HT-29 (cell line): ENCODE results near the gene ZSCAN23. TPM values are rescaled to one million over a fixed set of nuclear protein-coding genes. Genes with fewer than 3 reads are reported as not detected.
A peak's percentile ranks its signal among the peaks of the same experiment; 100 is the strongest.
"Not testable (repeated sequence)": the region's sequence is repeated elsewhere in the genome, so short reads cannot be mapped to it uniquely, and the experiment has no call there.

Experiments used
- DNase-seq: peaks from one replicate; pipeline ENCODE4 v3.0.0-alpha.2; 2015; ENCODE audit warnings: low spot score
- total RNA-seq: library from RNA; depleted of rRNA; stranded (reverse); fragments of >200 nt; shearing (Covaris generic); gene quantifications from 2 replicates; pipeline ENCODE4 v1.2.3, GENCODE V29; 2014; rRNA removed

ZSCAN23 gene
- total RNA-seq: 0.64 and 1.1 TPM in 2 replicates

- peak; percentile 56 for DNase-seq
These were observed at the start of gene ZSCAN23 for GRCh38 chr6:28443112-28443773. Gene ZSCAN23, minus strand, starts transcription at chr6:28443491. Its CDS starts 7,225 bp downstream, at chr6:28436266.

DNA sequence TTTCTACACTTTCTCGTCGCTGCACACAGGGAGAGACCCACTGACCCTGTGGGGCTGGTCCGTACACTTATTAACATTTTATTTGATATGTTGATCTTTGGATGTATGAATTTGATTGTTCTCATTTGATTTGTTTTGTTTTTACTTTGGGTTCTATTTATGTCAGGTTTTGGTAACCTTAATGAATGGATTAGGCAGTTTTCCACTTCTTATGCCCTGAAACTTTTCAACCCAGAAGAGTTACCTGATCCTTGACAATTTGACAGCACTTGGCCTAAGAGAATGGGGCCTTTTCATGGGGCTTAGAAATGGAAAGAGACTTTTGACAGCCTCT lies 48.7 kb upstream of the ZSCAN23 start:
- no peak for DNase-seq

DNA sequence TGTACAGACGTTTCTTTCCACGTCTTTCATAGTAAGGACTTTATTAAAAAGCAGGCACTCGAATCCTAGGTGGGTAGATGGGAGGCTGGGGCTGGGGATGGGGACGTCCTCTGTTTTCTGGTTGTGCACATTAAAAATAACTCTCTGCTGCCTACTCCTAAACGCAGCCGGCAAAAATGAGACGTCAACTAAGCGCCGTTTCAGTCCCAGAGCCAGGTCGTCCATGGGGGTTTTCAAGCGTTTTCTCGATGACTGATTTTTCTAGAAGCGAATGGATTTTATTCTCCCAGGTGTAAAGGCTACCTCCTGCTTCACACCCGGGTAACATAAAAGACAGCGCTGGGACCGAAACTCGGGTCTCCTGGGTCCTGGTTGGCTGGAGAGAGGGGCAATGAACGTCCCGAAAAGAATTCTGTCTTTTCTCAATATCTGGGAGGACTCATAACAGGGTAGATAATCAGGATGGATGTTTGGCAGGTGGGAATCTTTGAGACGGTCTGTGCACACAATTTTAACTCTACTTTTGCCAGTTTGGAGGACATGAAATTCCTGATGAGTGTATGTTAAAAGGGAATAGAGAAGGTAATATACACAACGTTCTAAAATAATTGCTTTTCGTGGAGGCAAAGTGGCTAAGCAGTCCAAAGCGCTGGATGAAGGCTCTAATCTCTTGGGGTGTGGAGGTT lies 47.1 kb upstream of the ZSCAN23 start:
- DNase-seq: no peak

DNA sequence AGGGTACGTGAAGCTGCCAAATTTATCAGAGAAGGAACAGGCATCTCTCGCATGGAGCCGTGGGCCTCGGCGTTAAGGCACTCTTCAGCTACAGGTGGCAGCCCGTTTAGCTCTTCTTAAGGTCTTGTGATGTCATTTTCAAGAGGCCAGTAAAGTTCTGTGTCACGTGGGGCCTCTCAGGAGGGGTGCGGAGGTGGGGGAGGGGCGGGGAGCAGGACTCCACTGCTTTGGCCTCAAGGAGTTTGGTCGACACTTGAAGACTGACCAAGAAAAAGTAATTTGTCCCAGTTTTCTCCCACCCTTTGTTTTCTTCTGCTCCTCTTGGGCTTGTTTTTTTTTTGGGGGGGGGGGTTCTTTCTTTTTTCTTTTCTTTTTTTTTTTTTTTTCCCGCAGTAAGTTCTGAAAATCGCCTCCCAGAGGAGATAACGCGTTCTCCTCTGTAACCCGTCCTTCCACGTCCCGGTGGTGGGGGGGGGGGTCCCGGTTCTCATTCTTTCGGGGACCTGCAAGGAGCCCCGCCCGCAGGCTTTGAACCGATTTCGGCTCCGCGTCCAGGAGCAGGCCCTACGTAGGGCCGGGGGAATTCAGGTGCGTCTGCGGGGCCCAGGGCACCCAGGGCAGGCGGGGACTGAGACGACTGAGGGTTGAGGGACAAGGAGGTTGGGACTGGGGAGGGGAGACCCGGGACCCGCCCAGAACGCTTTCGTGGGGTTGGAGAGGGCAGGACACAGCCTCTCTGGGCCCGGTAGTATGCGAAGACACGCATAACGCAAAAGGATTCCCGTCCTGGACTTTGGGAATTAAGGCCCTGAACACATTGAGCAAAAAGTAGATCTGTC lies 46.3 kb upstream of the ZSCAN23 start:
- DNase-seq: no peak

GRCh38 chr6:28488916-28489365 lies 45.6 kb upstream of the ZSCAN23 start:
- peak; percentile 19 for DNase-seq

DNA sequence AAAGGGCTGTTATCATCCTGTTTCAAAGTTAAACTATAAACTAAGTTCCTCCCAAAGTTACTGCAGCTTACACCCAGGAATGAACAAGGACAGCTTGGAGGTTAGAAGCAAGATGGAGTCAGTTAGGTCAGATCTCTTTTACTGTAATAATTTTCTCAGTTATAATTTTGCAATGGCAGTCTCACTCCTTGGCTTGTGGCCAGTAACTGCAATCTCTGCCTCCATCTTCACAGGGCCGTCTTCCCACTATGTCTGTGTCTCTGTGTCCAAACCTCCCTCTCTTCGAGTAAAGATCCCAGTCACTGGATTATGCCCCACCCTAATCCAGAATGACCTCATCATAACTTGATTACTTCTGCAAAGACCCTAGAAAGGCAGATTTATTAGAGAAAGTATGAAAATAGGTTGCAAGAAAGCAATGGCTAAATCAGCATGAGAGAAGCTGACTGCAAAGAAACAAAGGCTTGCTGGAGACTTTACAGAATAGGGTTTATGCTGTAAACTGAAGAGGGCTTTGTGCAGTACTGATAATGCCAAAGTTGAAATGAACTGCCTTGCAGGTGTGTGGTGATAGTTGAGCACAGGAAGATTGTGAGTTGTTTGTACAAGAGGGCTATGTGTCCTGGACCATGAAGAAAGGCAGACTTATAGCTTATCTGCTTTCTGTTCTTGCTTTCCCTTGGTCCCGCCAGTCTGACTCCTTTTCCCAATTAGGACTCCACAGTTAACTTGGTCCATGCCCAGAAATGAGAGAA lies 43.9 kb upstream of the ZSCAN23 start:
- no peak for DNase-seq

DNA sequence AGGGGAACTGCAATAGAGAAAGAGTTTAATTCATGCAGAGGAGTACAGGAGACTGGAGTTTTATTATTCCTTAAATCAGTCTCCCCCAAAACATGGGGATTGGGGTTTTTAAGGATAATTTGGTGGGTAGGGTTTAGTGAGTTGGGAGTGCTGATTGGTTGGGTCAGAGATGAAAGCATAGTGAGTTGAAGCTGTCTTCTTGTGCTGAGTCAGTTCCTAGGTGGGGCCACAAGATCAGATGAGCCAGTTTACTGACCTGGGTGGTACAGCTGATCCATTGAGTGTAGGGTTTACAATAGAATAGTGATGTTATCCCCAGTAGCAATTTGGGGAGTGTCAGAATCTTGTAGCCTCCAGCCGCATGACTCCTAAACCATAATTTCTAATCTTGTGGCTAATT lies 43.2 kb upstream of the ZSCAN23 start:
- DNase-seq: no peak

DNA sequence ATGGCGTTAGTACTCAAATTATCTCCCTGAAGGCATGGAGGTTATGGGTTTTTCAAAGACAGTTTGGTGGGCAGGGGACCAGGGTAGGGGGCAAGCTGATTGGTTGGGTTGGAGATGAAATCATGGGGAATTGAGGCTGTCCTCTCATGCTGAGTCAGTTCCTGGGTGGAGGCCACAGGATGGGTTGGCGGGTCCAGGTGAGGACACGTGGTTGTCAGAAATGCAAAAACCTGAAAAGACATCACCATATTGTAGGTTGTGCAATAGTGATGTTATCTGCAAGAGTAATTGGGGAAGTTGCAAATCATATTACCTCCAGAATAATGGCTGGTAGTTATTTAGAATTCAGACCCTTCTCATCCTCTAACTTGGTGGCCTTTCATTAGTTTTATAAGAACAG lies 42.2 kb upstream of the ZSCAN23 start:
- DNase-seq: no peak

GRCh38 chr6:28480253-28480932 lies 37.1 kb upstream of the ZSCAN23 start:
- DNase-seq: no peak

- DNase-seq: no peak
These were observed 35.2 kb upstream of the ZSCAN23 start for GRCh38 chr6:28478518-28478917.

DNA sequence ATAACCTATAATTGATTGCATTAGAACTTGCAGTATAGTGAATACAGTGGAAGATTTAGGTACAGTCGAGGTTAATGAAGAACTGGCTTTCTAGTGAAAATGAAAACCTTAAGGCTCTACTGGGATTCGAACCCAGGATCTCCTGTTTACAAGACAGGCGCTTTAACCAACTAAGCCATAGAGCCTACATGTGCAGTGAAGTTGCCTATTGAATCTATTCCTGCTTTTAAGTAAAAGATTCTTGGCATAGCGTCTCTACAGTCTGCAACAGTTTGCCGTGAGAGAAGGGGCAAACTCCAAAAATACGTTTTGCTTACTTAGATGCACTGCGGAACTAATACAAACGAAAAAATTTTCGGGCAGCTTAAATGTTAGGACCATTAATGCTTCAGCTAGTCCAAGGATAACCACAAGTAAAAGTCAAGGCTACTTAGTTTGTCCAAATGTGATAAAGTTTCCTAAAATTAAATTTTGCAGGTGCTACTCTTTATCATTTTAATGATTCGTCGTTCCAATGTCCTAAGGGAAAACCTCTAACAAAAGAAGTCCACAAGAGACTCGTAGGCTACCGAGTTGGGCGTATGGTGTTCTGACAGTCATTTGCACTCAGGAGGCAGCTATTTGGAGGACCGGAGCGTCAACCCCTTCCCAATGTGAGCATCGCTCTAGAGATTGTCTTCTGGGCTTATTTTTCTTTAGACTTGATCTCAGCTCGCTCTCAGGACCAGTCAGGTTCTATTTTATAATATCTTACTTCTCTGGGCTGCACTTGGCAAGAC lies 31.3 kb upstream of the ZSCAN23 start:
- DNase-seq: peak; percentile 91

- not testable (repeated sequence) for DNase-seq
These were observed 26.0 kb upstream of the ZSCAN23 start for GRCh38 chr6:28469153-28469745.

DNA sequence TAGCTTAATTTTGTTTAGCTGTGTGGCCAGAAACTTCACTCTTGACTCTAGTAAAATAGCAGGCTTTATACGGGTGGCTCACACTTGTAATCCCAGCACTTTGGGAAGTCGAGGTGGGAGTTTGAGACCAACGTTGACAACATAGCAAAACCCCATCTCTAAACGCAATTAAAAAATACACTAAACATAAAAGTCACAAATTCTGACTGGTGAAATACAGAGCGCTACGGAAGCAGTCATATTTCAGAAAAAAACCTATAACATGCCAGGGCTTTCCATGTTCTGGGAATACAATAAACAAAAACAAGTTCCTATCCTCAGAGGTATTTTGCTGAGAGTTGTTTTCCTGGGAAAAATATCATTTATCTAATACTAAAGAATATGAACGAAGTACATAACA lies 24.8 kb upstream of the ZSCAN23 start:
- DNase-seq: no peak

- DNase-seq: no peak
These were observed 19.1 kb upstream of the ZSCAN23 start for GRCh38 chr6:28462401-28462800.

DNA sequence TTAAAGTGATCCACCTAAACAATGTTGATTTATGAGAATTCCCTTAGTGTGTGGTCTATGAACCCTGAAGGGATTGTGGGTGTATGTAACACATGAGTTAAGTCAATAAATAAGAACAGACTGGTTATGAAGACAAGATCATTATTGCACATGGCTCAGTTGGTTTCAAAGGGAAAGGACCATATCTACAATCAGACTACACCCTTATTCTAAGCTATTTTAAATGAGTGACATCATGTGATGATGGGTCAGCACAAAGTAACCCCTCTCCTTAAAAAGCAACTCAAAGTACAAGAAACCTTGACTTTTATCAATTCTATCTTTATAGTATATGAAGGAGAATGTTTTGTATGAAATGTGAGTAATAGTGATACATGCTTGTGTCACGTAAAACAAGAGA lies 15.3 kb upstream of the ZSCAN23 start:
- no peak for DNase-seq

- no peak for DNase-seq
These were observed 5.8 kb upstream of the ZSCAN23 start for GRCh38 chr6:28449056-28449455.

DNA sequence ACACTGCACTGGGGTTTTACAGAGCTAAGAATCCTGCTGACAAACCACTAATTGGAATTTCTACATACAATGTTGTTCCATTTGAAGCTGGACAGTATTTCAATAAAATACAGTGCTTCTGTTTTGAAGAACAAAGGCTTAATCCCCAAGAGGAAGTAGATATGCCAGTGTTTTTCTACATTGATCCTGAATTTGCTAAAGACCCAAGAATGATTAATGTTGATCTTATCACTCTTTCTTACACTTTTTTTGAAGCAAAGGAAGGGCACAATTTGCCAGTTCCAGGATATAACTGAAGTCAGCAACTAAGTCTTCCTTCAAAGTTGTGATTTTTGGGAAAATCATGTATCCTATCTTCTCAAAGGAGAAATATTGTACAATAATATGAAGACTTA lies 4.2 kb upstream of the ZSCAN23 start:
- DNase-seq: not testable (repeated sequence)

- no peak for DNase-seq
These were observed 3.7 kb upstream of the ZSCAN23 start for GRCh38 chr6:28446818-28447511.

DNA sequence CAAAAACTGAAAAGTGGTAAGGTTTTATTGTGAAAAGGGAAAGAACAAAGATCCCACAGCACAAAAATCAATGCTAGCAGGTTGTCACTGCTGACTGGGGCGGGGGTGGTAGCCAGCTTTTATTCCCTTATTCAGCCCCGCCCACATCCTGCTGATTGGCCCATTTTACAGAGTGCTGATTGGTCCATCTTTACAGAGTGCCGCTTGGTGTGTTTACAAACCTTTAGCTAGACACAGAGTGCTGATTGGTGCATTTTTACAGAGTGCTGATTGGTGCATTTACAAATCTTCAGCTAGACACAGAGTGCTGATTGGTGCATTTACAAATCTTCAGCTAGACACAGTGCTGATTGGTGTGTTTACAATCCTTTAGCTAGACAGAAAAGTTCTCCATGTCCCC lies 1.5 kb upstream of the ZSCAN23 start:
- DNase-seq: not testable (repeated sequence)
